NCI-H526 (cell line): ENCODE measurements around the gene TMEM243.
"Not testable (repeated sequence)": the region's sequence is repeated elsewhere in the genome, so short reads cannot be mapped to it uniquely, and the experiment has no call there.

ENCODE experiments used
- DNase-seq, 2 experiments: peaks; one replicate each; lab custom pipeline; 2025; lab: John Stamatoyannopoulos, UW

The TMEM243 gene

GRCh38 chr7:87219545-87220025, at the start of gene TMEM243:
Gene TMEM243, minus strand, starts transcription at chr7:87219732. Its CDS starts 229 bp downstream, at chr7:87219503.
- DNase-seq = peak in 1 of 2 experiments; percentile 64

DNA sequence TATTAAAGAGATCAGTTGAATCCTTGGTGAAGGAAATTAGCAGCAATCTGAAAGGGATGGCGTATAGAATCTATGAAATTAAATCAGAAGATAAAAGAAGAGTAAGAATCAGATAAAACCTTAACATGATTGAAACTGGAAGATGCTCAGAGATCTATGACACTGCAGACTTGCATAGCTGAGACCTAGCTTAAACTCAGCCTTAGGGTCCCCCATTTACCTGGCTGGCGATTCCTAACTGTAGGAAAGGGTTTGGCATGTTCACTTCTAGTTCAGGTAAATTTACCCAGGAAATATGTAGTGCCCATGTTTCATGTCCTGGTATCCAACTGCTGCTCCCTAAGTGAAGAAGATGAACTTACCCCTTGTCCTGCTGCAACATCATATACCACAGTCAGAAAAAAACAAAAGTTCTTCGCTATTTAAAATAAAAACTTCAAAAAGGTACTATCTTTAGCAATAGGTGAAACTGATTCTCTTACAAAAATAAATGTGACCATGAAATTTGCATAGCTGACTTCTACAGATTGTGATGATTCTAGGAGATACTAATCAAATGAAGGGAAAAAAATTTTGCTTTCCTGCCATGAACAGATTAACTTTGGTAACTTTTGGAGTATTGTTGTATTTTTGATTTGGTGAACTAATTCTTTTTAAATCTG, 47.8 kb upstream of the TMEM243 start:
- no peak for DNase-seq

DNA sequence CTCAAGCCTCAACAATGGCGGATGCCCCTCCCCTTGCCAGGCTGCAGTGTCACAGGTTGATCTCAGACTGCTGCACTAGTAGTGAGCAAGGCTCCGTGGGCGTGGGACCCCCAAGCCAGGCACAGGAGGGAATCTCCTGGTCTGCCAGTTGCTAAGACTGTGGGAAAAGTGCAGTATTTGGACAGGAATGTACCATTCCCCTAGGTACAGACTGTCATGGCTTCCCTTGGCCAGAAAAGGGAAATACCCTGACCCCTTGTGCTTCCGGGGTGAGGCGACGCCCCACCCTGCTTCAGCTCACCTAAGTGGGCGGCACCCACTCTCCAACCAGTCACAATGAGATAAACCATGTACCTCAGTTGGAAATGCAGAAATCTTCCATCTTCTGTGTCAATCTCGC, 44.0 kb upstream of the TMEM243 start:
- no peak for DNase-seq

GRCh38 chr7:87253589-87254087, 34.1 kb upstream of the TMEM243 start:
- no peak for DNase-seq

DNA sequence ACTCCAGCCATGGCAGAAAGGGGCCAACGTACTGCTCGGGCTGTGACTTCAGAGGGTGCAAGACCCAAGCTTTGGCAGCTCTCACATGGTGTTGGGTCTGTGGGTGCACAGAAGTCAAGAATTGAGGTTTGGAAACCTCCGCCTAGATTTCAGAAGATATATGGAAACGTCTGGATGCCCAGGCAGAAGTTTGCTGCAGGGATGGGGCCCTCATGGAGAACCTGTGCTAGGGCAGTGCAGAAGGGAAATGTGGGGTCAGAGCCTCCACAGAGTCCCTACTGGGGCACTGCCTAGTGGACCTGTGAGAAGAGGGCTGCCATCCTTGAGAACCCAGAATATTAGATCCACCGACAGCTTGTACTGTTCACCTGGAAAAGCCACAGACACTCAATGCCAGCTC, 26.1 kb upstream of the TMEM243 start:
- DNase-seq = not testable (repeated sequence)

GRCh38 chr7:87238464-87239051, 19.0 kb upstream of the TMEM243 start:
- DNase-seq = not testable (repeated sequence)

- no peak for DNase-seq
These were observed 15.4 kb upstream of the TMEM243 start for GRCh38 chr7:87234949-87235348.

- DNase-seq = no peak
These were observed 12.2 kb upstream of the TMEM243 start for GRCh38 chr7:87231711-87232110.

DNA sequence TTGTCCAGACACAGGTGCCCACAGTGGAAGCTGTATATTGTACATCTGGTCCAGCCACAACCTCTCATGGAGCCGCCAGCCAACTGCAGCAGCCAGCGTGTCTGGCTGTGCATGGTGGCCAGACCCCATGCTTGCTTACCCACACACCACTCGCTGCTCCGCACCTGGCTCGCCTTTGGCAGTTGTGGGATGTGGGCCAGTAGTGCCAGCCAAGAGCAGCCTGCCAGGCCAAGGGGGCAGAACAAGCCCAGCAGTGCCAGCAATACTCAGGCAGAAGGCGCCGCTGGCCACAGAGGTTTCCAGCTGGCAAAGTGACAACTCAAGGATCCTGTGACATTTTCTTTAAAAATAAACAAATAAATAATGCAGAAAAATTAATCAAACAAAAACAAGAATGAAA, 11.7 kb upstream of the TMEM243 start:
- DNase-seq = no peak

- DNase-seq = no peak
These were observed 7.0 kb upstream of the TMEM243 start for GRCh38 chr7:87226495-87226894.

DNA sequence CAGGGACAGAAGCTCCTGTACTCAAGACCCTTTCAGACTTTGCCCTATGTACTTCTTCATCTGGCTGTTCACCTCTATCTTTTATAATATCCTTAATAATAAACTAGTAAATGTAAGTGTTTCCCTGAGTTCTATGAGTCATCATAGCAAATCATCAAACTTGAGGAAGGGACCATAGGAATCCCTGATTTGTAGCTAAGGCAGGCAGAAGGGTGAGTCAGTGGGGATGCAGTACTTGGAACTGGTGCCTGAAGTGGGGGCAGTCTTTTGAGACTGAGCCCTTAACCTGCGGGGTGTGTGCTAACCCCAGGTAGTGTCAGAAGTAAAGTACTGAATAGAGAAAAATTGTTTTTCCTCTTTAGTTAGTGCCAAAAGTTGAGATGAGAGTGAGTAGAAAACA, 6.2 kb upstream of the TMEM243 start:
- no peak for DNase-seq

DNA sequence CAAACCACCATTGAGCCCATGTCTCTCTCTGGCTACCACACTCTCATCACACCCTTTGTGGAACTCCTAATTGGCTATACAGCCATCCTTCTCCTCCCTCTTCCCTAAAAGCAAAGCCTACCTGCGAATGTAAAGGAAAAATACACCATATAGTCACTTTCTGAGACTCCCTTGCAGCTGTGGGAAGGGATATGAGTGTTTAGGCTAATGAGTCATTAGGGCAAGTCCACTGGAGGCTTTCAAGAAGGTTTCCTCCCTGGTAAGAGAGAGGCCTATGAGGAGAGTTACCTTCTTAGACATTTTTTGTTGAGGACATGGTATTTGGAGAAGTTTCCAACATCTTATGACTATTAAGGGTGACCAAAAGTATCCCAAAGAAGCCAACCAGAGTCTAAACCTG, 4.1 kb upstream of the TMEM243 start:
- no peak for DNase-seq

DNA sequence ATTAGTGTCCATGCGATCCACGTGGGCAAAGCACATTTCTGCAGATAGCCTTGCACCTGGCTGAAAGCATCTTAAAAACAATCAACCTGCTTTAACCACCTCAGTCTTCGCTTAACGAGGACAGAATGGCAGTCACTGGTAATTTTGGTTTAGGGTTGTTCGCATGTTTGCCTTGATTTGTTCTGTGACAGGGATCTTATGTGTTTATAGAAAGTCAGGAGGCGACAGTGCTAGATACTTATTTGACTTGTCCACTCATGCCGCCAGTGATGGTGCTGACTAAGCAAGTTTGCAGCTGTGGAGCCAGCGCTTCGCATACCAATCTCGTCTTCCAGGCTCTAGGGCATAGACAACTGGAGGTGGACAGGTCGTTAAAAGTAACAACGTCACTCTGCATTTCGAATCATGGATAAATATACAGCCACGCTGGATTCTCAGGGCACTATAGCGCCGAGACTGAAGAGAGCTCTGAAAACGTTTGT, 1.2 kb upstream of the TMEM243 start:
- DNase-seq = peak; percentile 34 to 56

DNA sequence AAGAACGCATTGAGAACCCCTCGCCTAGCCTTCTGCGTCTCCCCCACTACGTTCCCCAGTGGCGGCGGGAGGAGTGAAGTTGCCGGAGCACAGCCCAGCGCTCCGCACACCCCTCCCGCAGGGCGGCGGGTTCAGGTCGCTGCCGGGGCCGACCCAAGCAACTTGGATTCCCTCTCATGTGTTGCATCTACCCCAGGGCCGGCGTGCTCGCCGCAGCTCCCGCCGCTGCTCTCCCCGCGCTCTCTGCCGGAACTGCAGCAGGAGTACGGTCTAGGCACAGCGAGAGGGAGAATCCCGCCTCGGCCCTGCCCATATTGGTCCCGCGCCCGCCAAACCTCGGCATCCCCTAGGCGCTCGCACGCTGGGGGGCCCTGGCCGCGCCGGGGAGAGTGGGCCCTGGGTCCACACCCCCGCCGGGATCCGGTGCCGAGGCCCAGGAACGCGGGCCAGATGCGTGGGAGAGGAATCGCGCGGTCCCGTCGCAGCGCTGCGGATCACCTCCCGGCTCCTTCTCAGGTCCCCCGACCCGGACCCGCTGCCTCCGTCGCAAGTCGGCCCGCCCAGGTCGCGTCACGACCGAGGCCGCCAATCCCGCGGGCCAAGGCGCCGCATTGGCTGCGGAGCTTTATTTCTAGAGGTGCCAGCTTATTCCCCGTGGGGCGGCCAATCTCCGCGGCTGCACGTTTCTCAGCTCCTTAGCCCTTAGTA, 648 bp upstream of the TMEM243 start:
- peak; percentile 76 to 94 for DNase-seq

DNA sequence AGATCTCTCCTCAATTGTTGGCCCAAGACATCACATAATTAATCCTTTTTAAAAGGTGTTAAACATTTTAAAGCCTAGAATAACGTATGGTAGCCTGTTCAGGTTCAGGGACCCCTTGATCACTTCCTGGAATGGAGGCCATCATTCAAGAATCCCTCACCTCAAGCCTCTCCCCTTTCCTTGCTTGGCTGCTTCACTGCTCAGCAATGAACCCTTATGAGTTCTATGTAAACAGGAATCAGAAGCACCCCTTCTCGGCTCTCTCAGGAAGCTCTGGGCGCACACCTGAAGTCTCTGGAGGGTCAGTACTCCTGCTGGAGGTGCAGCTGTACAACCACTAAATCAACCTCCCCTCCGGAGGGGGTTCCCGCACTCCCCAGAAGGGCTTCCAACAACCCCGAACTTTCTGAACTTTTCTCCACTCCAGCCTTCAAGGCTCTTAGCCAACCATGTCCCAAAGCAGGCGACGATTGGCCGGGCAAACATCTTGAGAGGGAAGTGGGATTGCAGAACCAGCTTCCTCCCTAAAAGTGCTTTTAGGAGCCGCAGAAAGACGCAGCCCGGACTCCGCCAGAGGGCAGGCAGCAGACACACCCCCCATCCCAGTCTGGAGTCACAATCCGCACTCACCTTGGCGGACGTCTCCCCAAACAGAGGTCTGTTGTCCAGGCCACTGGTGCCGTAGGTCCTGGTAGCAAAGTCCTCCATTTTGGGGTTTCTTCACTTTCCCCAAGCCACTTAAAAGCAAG, 562 bp downstream of the TMEM243 start:
- peak in 1 of 2 experiments; percentile 48 for DNase-seq

- DNase-seq = no peak
These were observed 1.4 kb downstream of the TMEM243 start for GRCh38 chr7:87217983-87218653.

- no peak for DNase-seq
These were observed 2.6 kb downstream of the TMEM243 start for GRCh38 chr7:87216701-87217508.

GRCh38 chr7:87215046-87215445, 4.5 kb downstream of the TMEM243 start:
- no peak for DNase-seq

DNA sequence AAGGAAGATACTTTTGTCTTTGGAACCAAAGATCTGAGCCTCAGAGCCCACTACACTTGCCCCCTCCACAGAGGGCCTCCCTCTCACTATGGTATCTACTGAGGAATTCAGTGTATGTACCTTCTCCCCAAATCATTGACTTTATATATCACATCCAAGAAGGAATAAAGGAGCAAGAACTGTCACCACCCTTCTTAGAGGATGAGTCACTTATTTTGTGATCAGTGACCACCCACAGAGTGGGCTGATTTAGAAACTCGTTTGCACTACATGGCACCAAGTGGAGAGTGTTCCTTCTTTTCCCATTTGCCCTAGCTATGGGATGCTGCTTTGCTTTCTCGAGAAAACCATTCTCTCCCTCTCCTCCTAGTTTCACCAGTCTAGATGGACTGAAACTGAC, 5.7 kb downstream of the TMEM243 start:
- no peak for DNase-seq

- no peak for DNase-seq
These were observed 6.3 kb downstream of the TMEM243 start for GRCh38 chr7:87213252-87213651.

- DNase-seq = no peak
These were observed 7.0 kb downstream of the TMEM243 start for GRCh38 chr7:87212498-87212897.
